Effector memory CD8-positive, alpha-beta T cell (primary cell): ENCODE results near the gene HECTD2.
"Not testable (repeated sequence)": the region's sequence is repeated elsewhere in the genome, so short reads cannot be mapped to it uniquely, and the experiment has no call there.

ENCODE experiments used
- ATAC-seq: fragments of 150-1000 bp; cut with Tn5 transposase; replicated peaks from 2 replicates; pipeline ENCODE4 v1.10.0; 2021; ENCODE audit warnings: mild to moderate bottlenecking, moderate library complexity
- DNase-seq, 3 experiments: peaks; one replicate each; pipeline ENCODE4 v3.0.0; 2021
- H3K27ac Mint-ChIP-seq, 2 donors: one replicate each; pipeline ENCODE4 v1.8.0; 2022; ENCODE audit warnings: mild to moderate bottlenecking in 2 of 2, mixed read lengths in 2 of 2, moderate library complexity in 2 of 2
- H3K27me3 Mint-ChIP-seq, 2 donors: one replicate each; pipeline ENCODE4 v1.8.0; 2022; ENCODE audit warnings: mixed read lengths in 2 of 2
- H3K36me3 Mint-ChIP-seq: one replicate; pipeline ENCODE4 v1.8.0; 2022; ENCODE audit warnings: mild to moderate bottlenecking, moderate library complexity, mixed read lengths; ENCODE audit not compliant: insufficient read depth
- H3K4me1 Mint-ChIP-seq, 2 donors: one replicate each; pipeline ENCODE4 v1.8.0; 2022; ENCODE audit warnings: low read depth in 2 of 2, mixed read lengths in 2 of 2
- H3K4me3 Mint-ChIP-seq, 2 donors: one replicate each; pipeline ENCODE4 v1.8.0; 2022; ENCODE audit warnings: mild to moderate bottlenecking in 2 of 2, mixed read lengths in 2 of 2, moderate library complexity in 2 of 2
- H3K9me3 Mint-ChIP-seq, 2 donors: one replicate each; pipeline ENCODE4 v1.8.0; 2022; ENCODE audit warnings: mixed read lengths in 2 of 2

Gene HECTD2

DNA sequence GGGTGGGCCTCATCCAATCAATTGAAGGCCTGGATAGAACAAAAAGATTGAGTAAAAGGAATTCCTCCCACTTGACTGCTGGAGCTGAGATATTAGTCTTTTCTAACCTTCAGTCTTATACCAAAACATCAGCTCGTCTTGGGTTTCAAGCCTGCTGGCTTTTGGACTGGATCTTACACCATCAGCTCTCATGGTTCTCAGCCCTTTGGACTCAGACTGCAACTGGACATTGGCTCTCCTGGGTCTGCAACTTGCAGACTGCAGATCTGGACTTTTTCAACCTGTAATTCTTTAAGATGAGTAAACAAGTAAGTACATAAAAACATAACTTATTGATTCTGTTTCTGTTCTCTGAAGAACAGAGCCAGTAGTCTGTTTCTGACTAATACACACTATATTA lies 149.0 kb downstream of the HECTD2 start:
- Mint-ChIP-seq H3K27ac (no peak overlapping the region), H3K9me3 (no peaks in the 10 kb centered on the region), H3K4me3 (no peak overlapping the region), H3K27me3 (peaks cover 19 to 56% of the 10 kb centered on the region in 2 donors), H3K4me1 (no peaks in the 10 kb centered on the region), H3K36me3 (peaks cover 2% of the 10 kb centered on the region)
- DNase-seq (no peak), ATAC-seq (no peak)

DNA sequence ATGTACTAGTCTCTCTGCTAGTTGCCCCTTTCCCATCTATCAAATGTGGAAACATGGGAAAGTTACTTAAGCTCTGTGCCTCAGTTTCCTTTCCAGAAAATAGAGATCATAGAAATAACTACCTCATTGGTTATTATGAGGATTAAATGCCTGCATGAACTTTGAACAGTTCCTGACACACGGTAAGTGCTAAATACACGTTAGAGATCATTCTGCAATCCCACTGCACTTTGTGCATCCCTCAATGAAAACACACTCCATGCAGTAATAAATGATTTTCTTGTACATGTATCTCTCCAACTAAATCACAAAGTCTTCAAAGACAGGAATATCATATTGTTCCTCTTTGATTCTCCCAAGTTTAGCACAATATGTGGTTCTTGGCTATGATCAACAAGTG lies 149.6 kb downstream of the HECTD2 start:
- Mint-ChIP-seq H3K36me3 (peaks cover 2% of the 10 kb centered on the region), H3K4me3 (no peak overlapping the region), H3K27ac (no peak overlapping the region), H3K4me1 (no peaks in the 10 kb centered on the region), H3K27me3 (peaks cover 19 to 56% of the 10 kb centered on the region in 2 donors), H3K9me3 (no peaks in the 10 kb centered on the region)
- ATAC-seq = no peak
- DNase-seq = no peak

DNA sequence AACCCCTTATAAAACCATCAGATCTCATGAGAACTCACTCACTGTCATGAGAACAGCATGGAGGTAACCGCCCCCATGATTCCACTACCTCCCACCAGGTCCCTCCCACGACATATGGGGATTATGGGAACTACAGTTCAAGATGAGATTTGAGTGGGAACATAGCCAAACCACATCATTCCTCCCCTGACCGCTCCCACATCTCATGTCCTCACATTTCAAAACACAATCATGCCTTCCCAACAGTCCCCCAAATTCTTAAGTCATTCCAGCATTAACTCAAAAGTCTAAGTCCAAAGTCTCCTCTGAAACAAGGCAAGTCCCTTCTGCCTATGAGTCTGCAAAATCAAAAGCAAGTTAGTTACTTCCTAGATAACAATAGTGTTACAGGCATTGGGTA lies 150.7 kb downstream of the HECTD2 start:
- ATAC-seq, H3K4me3 Mint-ChIP-seq, H3K36me3 Mint-ChIP-seq, H3K27ac Mint-ChIP-seq, H3K9me3 Mint-ChIP-seq, DNase-seq, H3K4me1 Mint-ChIP-seq: not testable (repeated sequence)
- peaks cover 19 to 61% of the 10 kb centered on the region in 2 donors for H3K27me3 Mint-ChIP-seq

DNA sequence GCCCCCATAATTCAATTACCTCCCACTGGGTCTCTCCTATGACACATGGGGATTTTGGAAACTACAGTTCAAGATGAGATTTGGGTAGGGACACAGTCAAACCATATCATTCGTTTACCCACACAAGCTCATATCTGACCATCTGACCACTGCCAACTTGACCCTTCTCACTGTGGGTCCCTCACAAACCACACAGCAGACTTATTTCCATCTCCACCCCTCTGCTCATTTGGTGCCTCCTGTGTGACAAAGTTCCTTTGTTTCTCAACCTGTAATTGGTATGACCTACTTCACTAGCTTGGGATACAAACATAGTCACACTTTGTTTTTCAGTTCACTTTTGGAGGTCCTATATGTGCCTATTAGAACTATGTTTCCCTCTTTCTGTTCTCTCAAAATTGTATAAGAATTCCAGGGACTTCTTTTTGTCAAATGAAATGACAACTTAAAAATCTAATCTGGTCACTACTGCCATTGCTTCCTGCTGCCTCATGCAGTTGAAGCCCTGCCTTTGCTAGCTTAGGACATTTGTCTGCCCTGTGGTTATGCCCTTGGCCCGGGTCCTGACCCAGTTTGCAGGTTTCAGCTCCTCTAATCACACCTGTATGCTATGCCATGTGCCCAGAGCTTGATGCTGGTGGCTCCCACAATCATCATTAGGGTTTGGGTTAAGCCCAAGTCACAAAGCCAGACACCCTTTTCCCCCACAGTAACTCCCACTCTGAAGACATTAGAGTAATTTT lies 152.9 kb downstream of the HECTD2 start:
- no peak for DNase-seq
- no peaks in the 10 kb centered on the region for H3K4me1 Mint-ChIP-seq
- H3K36me3 Mint-ChIP-seq = no peaks in the 10 kb centered on the region
- no peak overlapping the region for H3K4me3 Mint-ChIP-seq
- no peaks in the 10 kb centered on the region for H3K9me3 Mint-ChIP-seq
- H3K27ac Mint-ChIP-seq = no peak overlapping the region
- H3K27me3 Mint-ChIP-seq = peaks cover 19 to 59% of the 10 kb centered on the region in 2 donors
- no peak for ATAC-seq

DNA sequence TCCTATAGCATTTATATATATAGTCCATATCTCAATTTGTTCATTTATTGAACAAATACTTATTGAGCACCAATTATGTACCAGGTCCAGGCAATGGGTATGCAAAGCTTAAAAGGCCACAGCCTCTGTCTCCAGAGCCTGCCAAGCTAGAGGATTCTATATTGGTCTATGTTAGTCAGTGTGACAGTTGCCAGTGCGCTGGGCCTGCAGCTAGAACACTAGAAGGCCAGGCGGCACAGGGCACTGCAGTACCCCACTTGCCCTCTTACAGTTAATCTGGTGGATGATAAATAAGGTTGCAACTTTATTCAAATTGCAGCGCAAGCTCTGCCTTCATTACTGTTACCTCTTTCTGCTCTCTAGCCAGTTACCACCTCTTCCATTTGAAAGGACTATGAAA lies 153.9 kb downstream of the HECTD2 start:
- H3K4me3 Mint-ChIP-seq = no peak overlapping the region
- ATAC-seq (no peak), DNase-seq (no peak)
- H3K27ac Mint-ChIP-seq = no peak overlapping the region
- H3K27me3 Mint-ChIP-seq = peaks cover 19 to 49% of the 10 kb centered on the region in 2 donors
- no peaks in the 10 kb centered on the region for H3K36me3 Mint-ChIP-seq
- no peaks in the 10 kb centered on the region for H3K9me3 Mint-ChIP-seq
- H3K4me1 Mint-ChIP-seq = peaks cover 0 to 4% of the 10 kb centered on the region in 2 donors
